WI38 (cell line): ENCODE results near the gene FAM219A.

Experiments used
- H3K4me3 ChIP-seq: 2 replicates; pipeline ENCODE4 v1.5.1; 2011; ENCODE audit warnings: low read depth, mild to moderate bottlenecking, control low read depth, low read length
- TF ChIP-seq, protein P1 (sequence below): IDR thresholded peaks from 2 replicates; pipeline ENCODE4 v1.5.1; 2012; ENCODE audit warnings: low read depth, mild to moderate bottlenecking, control low read depth, low read length

Gene FAM219A

DNA sequence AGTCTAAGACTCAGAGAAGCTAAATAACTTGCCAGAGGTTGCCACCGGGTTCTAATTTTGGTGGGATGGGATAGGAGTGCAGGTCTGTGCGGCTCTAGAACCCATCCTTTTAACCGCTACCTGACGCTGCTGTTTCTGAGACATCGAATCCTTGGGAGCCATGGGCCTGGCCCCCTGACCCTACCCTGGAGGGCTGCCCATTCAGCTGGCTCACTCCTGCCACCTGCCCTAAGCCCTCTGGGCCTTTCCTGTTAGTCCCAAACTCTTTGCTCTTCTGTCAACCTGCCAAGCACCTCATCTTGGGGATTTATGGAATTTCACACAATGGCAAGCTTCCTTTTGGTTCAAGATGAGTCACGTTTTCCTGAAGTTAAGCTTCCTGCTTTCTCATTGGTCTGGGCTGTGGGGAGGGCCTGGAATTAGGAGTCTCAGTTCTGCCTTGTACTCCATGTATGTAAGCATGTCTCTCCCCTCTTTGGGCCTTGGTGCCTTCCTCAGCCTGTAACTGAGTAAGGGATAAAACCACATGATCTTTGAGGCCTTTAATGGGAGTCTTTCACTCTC lies 37.9 kb upstream of the FAM219A start:
- no peak overlapping the region for H3K4me3 ChIP-seq
- TF ChIP-seq, protein P1, sequence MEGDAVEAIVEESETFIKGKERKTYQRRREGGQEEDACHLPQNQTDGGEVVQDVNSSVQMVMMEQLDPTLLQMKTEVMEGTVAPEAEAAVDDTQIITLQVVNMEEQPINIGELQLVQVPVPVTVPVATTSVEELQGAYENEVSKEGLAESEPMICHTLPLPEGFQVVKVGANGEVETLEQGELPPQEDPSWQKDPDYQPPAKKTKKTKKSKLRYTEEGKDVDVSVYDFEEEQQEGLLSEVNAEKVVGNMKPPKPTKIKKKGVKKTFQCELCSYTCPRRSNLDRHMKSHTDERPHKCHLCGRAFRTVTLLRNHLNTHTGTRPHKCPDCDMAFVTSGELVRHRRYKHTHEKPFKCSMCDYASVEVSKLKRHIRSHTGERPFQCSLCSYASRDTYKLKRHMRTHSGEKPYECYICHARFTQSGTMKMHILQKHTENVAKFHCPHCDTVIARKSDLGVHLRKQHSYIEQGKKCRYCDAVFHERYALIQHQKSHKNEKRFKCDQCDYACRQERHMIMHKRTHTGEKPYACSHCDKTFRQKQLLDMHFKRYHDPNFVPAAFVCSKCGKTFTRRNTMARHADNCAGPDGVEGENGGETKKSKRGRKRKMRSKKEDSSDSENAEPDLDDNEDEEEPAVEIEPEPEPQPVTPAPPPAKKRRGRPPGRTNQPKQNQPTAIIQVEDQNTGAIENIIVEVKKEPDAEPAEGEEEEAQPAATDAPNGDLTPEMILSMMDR, result no peak

DNA sequence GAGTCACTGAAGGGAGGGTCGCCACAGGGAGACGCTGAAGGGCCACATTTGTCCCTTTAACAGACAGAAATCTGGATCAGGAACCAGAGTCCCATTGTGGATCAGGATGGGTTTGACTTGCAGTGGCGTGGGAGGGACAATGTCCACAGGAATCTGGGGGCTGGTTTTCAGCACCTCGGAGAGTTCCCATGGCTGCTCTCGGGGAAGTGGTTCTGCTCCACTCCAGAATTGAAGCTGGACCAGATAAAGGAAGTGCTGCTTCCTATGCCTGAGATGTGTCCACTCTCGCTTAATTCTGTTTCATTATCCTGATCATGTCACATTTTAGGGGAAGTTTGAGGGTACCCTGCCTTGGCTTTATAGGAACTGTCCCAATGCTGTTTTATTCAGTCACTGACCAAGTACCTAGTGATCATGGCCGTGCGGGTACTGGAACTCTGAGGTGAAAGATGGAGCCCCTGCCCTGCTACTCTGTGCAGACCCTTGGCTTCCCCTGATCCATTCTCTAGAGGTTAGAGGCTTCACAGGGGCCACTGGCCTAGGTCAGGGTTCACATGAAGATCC lies 35.7 kb upstream of the FAM219A start:
- H3K4me3 ChIP-seq, result no peak overlapping the region
- TF ChIP-seq, protein P1, result no peak

DNA sequence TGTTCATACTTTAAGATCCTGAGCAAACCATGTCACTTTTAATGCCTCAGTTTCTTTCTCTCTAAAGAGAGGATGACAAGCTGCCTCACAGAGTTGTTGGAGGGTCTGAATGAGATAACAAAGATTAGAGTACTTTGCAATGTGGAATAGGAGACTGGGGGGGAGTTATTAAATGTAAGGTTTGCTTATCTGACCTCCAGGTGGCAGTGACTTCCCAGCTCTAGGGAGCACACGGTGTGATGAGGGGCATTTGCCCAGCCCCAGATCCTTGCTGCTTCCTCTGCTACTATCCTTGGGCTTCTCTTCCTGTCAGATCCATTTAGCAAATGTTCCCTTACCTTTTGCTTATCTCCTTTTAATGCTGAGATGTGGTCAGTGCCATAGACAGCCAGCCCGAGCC lies 33.7 kb upstream of the FAM219A start:
- TF ChIP-seq, protein P1, result no peak

DNA sequence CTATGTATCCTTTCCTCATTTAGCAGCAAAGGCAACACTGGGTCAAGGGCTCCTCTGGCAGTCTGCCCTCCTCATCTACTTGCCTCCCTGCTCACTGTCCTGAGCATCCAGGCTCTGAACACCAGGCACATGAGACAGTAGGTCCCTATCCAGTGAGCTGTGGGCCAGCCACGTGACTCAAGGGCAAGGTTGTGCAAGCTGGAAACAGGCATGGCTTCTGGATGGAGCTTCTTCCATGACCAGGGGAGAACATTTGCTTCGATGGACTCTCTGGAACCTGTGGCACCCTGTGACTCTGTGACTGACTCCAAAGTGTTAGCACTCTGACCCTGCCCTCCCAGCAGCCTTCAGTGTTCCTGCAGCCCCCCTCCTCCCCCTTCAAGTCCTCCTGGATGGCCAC lies 33.2 kb upstream of the FAM219A start:
- TF ChIP-seq, protein P1, result no peak

More for the DNA sequence above, 33.7 kb upstream of the FAM219A start:
- H3K4me3 ChIP-seq, result no peak overlapping the region

DNA sequence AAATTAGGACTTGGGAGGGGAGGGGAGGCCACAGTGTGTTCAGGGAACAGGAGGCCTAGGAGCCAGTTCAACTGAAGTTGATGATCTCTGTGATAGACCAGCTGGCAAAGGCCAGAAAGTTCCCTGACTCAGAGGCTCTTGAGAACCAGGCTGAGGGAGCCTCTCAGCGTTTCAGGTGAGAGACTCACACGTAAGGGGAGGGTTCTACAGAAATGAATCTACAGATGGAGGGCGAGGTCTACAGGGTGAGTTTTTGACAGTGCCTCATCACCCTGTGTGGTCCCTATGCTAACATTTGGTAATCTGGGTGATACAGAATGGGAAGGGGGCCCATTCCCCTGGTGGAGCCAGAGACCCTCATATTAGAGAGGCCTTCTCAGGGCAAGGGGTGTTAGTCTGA lies 32.4 kb upstream of the FAM219A start:
- TF ChIP-seq, protein P1, result no peak
- no peak overlapping the region for H3K4me3 ChIP-seq

More for the DNA sequence above, 33.2 kb upstream of the FAM219A start:
- H3K4me3 ChIP-seq, result no peak overlapping the region

DNA sequence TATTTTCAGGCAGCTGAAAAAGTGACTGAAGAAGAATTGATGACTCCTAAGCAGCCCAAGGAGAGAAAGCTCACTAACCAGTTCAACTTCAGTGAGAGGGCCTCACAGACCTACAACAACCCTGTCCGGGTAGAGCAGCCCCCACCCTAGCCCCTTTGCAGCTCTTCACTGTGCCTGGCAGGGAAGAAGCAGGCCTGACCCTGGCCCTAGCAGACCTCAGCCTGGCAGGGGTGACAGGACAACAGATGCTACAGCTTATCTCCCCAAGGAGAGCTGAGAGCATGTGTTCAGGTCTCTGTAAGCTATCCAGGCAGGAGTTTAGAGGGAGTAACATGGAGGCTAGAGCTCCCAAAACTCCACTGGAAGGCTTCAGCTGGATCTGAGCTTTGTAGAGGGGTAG lies 32.0 kb upstream of the FAM219A start:
- TF ChIP-seq, protein P1, result no peak
- no peak overlapping the region for H3K4me3 ChIP-seq

DNA sequence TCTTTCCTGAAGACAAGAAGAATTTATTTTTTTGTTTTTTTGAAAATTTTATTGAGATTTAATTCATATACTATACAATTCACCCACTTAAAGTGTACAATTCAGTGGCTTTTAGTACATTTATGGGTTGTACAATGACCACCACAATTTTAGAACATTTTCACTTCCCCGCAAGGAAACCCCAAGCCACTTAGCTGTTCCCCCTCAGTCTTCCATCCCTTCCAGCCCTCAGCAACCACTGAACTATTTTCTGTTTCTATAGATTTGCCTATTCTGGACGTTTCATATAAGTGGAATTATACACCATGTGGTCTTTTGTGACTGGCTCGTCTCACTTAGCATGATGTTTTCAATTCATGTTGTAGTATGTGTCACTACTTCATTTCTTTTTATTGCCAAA lies 28.2 kb upstream of the FAM219A start:
- H3K4me3 ChIP-seq, result no peak overlapping the region
- TF ChIP-seq, protein P1, result no peak
